Endothelial cell of umbilical vein (primary cell): ENCODE results near the gene OR2L8. TPM values are rescaled to one million over a fixed set of nuclear protein-coding genes. Genes with fewer than 3 reads are reported as not detected.
A peak's percentile ranks its signal among the peaks of the same experiment; 100 is the strongest.

Experiments used
- Bru-seq: library from RNA; stranded (reverse); fragments of 400-500 nt; gene quantifications from one replicate; lab custom pipeline; 2021; lab: Mats Ljungman, UMichigan
- BruChase-seq, 2 experiments: library from RNA; stranded (reverse); fragments of 400-500 nt; gene quantifications; one replicate each; lab custom pipeline; 2021; lab: Mats Ljungman, UMichigan
- BruUV-seq: library from RNA; stranded (reverse); fragments of 400-500 nt; replicated peaks from 2 replicates; lab custom pipeline; 2021; lab: Mats Ljungman, UMichigan
- CTCF ChIA-PET: fragments of 300-600, 350-600 bp; sonication (Branson Sonifier 250); formaldehyde crosslinking; loops from one replicate; lab custom pipeline; 2021; ENCODE audit warnings: antibody characterized with exemption, inconsistent platforms; lab: Charles Lee
- POLR2A ChIA-PET: fragments of 300-600, 350-600 bp; sonication (Branson Sonifier 250); formaldehyde crosslinking; loops from one replicate; lab custom pipeline; 2021; ENCODE audit warnings: antibody characterized with exemption, inconsistent platforms; lab: Charles Lee
- DNase-seq: peaks from one replicate; pipeline ENCODE4 v3.0.0-alpha.2; 2011; ENCODE audit warnings: low read depth, low spot score
- FAIRE-seq: peaks from 2 replicates; lab custom pipeline; 2011; peaks lifted over from hg19 to GRCh38; lab: Jason Lieb, UNC
- H2AFZ ChIP-seq: 2 replicates; pipeline ENCODE4 v1.6.0; 2012; ENCODE audit warnings: low read depth, low read length, control low read depth, inconsistent platforms
- H3K27ac ChIP-seq: 2 replicates; pipeline ENCODE4 v1.5.1; 2011; ENCODE audit warnings: low read depth, mild to moderate bottlenecking, control low read depth, low read length, moderate library complexity; ENCODE audit not compliant: insufficient read depth
- H3K27me3 ChIP-seq, 2 experiments: 2 replicates each; pipeline versions ENCODE4 v1.6.0 to v1.6.1; 2011; ENCODE audit warnings: low read length in 2 of 2, mixed read lengths in 1 of 2; ENCODE audit not compliant: control insufficient read depth in 2 of 2, insufficient read depth in 2 of 2
- H3K36me3 ChIP-seq, 2 experiments: 2 replicates in 1 of 2; 3 replicates in 1 of 2; pipeline ENCODE4 v1.5.1; 2011; ENCODE audit warnings: low read length in 2 of 2, mild to moderate bottlenecking in 1 of 2, moderate library complexity in 1 of 2; ENCODE audit not compliant: control insufficient read depth in 2 of 2, insufficient read depth in 2 of 2; ENCODE audit errors: extremely low read depth in 1 of 2
- H3K4me1 ChIP-seq: 3 replicates; pipeline ENCODE4 v1.5.1; 2011; ENCODE audit warnings: mild to moderate bottlenecking, low read length; ENCODE audit not compliant: control insufficient read depth, insufficient read depth; ENCODE audit errors: extremely low read depth
- H3K4me2 ChIP-seq: 2 replicates; pipeline ENCODE4 v1.6.1; 2011; ENCODE audit warnings: low read length, control low read depth, mixed read lengths; ENCODE audit not compliant: insufficient read depth
- H3K4me3 ChIP-seq, 3 experiments: fragments of 200-600 bp in 1 of 3; sonication (generic), shearing (Covaris generic) in 1 of 3; replicated peaks in 1 of 3; 2 replicates each; pipeline ENCODE4 v1.5.1; 2011 to 2016; ENCODE audit warnings: control low read depth in 3 of 3, low read length in 3 of 3, mild to moderate bottlenecking in 2 of 3, inconsistent platforms in 1 of 3, low read depth in 1 of 3, moderate library complexity in 1 of 3; ENCODE audit not compliant: insufficient read depth in 1 of 3
- H3K79me2 ChIP-seq: 2 replicates; pipeline ENCODE4 v1.6.0; 2012; ENCODE audit warnings: low read length, inconsistent platforms; ENCODE audit not compliant: control insufficient read depth, insufficient read depth
- H3K9ac ChIP-seq: replicated peaks from 2 replicates; pipeline ENCODE3; 2011; ENCODE audit warnings: low read length, control low read depth; ENCODE audit not compliant: insufficient read depth; ENCODE audit errors: extremely low read depth
- H3K9me1 ChIP-seq: replicated peaks from 3 replicates; pipeline ENCODE4 v1.6.0; 2011; ENCODE audit warnings: mild to moderate bottlenecking, low read length; ENCODE audit not compliant: control insufficient read depth, insufficient read depth; ENCODE audit errors: extremely low read depth
- H3K9me3 ChIP-seq: replicated peaks from 2 replicates; pipeline ENCODE4 v1.5.1; 2012; ENCODE audit warnings: low read length, inconsistent platforms; ENCODE audit not compliant: control insufficient read depth, insufficient read depth
- H4K20me1 ChIP-seq: replicated peaks from 2 replicates; pipeline ENCODE3; 2011; ENCODE audit warnings: mild to moderate bottlenecking, low read length; ENCODE audit not compliant: control insufficient read depth, insufficient read depth; ENCODE audit errors: extremely low read depth
- EZH2 ChIP-seq: IDR thresholded peaks from 2 replicates; pipeline ENCODE4 v1.6.1; 2012; ENCODE audit warnings: borderline replicate concordance, low read depth, mild to moderate bottlenecking, moderate library complexity, low read length, inconsistent platforms; ENCODE audit not compliant: severe bottlenecking
- FOS ChIP-seq: IDR thresholded peaks from 2 replicates; pipeline ENCODE4 v1.6.1; 2011; ENCODE audit warnings: mild to moderate bottlenecking, low read length, moderate library complexity, borderline replicate concordance; ENCODE audit not compliant: insufficient read depth
- GATA2 ChIP-seq: IDR thresholded peaks from 2 replicates; pipeline ENCODE4 v1.7.0; 2011; ENCODE audit warnings: low read depth, mild to moderate bottlenecking, moderate library complexity, mixed read lengths, low read length; ENCODE audit not compliant: insufficient read length, insufficient read depth
- JUN ChIP-seq: IDR thresholded peaks from 2 replicates; pipeline ENCODE4 v1.6.1; 2011; ENCODE audit warnings: borderline replicate concordance, low read depth; ENCODE audit not compliant: insufficient read length, insufficient read depth
- MYC ChIP-seq: IDR thresholded peaks from one replicate; pipeline ENCODE4 v1.6.1; 2011; ENCODE audit warnings: mild to moderate bottlenecking, low read depth, low read length
- POLR2A ChIP-seq: IDR thresholded peaks from 2 replicates; pipeline ENCODE4 v1.6.1; 2012; ENCODE audit warnings: low read depth, mild to moderate bottlenecking, control low read depth, low read length
- POLR2AphosphoS5 ChIP-seq: IDR thresholded peaks from 2 replicates; pipeline ENCODE4 v1.6.1; 2012; ENCODE audit warnings: low read depth, mild to moderate bottlenecking, control low read depth, low read length, moderate library complexity; ENCODE audit not compliant: insufficient read depth
- dilution Hi-C: fragments of 300-500 bp; cut with MboI; formaldehyde crosslinking; loops from one replicate; pipeline ENCODE4 v1.15.0; 2019; ENCODE audit warnings: low sequenced_read_pairs; ENCODE audit not compliant: extremely low pct_ligation_motif_present
- intact Hi-C: fragments of 100-400 bp; cut with micrococcal nuclease; formaldehyde crosslinking; loops from one replicate; pipeline ENCODE4 v1.10.0; 2022
- long read RNA-seq: library from polyadenylated mRNA; stranded (forward); transcript quantifications from one replicate; pipeline ENCODE4 v2.0.0, GENCODE V29; 2021
- polyA minus RNA-seq, 3 experiments: library from RNA; depleted of rRNA, polyadenylated mRNA; stranded (reverse); fragments of >200 nt; gene quantifications; 1 replicate in 1 of 3; 2 replicates in 2 of 3; pipeline ENCODE4 v1.2.3, GENCODE V29; 2011
- polyA plus RNA-seq, 4 experiments: library from polyadenylated mRNA; depleted of rRNA in 3 of 4; stranded (reverse) in 3 of 4; unstranded in 1 of 4; fragments of >200 nt; gene quantifications; 2 replicates each; pipeline versions ENCODE4 v1.2.1 to v1.2.3, GENCODE V29; 2011 to 2012; ENCODE audit warnings: missing spikeins in 1 of 4
- total RNA-seq: library from RNA; stranded (reverse); gene quantifications from 2 replicates; pipeline ENCODE4 v1.2.3, GENCODE V29; 2021
- TF ChIP-seq, protein P1 (sequence below): IDR thresholded peaks from 2 replicates; pipeline ENCODE4 v1.6.1; 2011; ENCODE audit not compliant: insufficient read depth, insufficient read length
- TF ChIP-seq, protein P2 (sequence below), 2 donors: IDR thresholded peaks; 1 replicate in 1 of 2; 2 replicates in 1 of 2; pipeline ENCODE4 v1.5.1; 2011; ENCODE audit warnings: low read length in 2 of 2, mild to moderate bottlenecking in 2 of 2, moderate library complexity in 2 of 2, control low read depth in 1 of 2, inconsistent platforms in 1 of 2, low read depth in 1 of 2; ENCODE audit not compliant: insufficient read depth in 1 of 2; ENCODE audit errors: extremely low read depth in 1 of 2

Gene OR2L8, protein sequence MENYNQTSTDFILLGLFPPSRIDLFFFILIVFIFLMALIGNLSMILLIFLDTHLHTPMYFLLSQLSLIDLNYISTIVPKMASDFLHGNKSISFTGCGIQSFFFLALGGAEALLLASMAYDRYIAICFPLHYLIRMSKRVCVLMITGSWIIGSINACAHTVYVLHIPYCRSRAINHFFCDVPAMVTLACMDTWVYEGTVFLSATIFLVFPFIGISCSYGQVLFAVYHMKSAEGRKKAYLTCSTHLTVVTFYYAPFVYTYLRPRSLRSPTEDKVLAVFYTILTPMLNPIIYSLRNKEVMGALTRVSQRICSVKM
- total RNA-seq (not detected in 2 replicates), polyA plus RNA-seq (not detected in 2 replicates), polyA minus RNA-seq (0.32 and 0.79 TPM in 2 replicates), Bru-seq, nascent RNA (not detected), BruChase-seq, experiment 1, labeled RNA remaining after a 6-hour chase (percentile 29 among the genes with signal in this experiment), BruChase-seq, experiment 2, labeled RNA remaining after a 2-hour chase (percentile 30 among the genes with signal in this experiment)
- not detected in 2 replicates for polyA plus RNA-seq (2011; cell fraction: cytosol; rRNA removed)
- polyA plus RNA-seq (2011; cell fraction: nucleus; rRNA removed), result not detected in 2 replicates
- not detected in 2 replicates for polyA plus RNA-seq (2012)
- polyA minus RNA-seq (2011; cell fraction: cytosol; rRNA and poly(A)+ RNA removed), result not detected
- polyA minus RNA-seq (2011; cell fraction: nucleus; rRNA and poly(A)+ RNA removed), result 0.67 and 1.5 TPM in 2 replicates
- long read RNA-seq, result 0 reads

DNA sequence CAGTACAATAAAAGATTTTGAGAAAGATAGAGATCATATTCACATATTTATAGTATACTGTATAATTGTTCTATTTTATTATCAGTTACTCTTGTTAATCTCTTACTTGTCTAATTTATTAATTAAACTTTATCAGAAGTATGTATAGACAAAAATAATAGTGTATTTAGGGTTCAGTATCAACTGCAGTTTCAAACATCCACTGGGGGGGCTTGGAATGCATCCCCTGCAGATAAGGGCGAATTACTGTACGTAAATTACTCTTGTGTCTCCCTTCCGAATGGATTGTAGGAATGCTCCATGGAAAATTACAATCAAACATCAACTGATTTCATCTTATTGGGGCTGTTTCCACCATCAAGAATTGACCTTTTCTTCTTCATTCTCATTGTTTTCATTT is at the start of gene OR2L8:
Gene OR2L8, plus strand, starts transcription at position 301 of the 400 bp plus-strand sequence. Its CDS starts 0 bp downstream, at position 301.
- no peak for DNase-seq
- CTCF ChIA-PET, result no interaction called here
- no peak within 1 kb of the TSS for H2AFZ ChIP-seq
- POLR2A ChIA-PET, result no interaction called here
- no peaks in the 10 kb centered on the region for H3K27me3 ChIP-seq
- H3K36me3 ChIP-seq, result no peaks in the 10 kb centered on the region
- intact Hi-C loops, result no loop called here
- H3K9me3 ChIP-seq, result no peaks in the 10 kb centered on the region
- no peaks in the 10 kb centered on the region for H3K9me1 ChIP-seq
- TF ChIP-seq, protein P1, sequence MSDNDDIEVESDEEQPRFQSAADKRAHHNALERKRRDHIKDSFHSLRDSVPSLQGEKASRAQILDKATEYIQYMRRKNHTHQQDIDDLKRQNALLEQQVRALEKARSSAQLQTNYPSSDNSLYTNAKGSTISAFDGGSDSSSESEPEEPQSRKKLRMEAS, result no peak
- TF ChIP-seq, protein P2, sequence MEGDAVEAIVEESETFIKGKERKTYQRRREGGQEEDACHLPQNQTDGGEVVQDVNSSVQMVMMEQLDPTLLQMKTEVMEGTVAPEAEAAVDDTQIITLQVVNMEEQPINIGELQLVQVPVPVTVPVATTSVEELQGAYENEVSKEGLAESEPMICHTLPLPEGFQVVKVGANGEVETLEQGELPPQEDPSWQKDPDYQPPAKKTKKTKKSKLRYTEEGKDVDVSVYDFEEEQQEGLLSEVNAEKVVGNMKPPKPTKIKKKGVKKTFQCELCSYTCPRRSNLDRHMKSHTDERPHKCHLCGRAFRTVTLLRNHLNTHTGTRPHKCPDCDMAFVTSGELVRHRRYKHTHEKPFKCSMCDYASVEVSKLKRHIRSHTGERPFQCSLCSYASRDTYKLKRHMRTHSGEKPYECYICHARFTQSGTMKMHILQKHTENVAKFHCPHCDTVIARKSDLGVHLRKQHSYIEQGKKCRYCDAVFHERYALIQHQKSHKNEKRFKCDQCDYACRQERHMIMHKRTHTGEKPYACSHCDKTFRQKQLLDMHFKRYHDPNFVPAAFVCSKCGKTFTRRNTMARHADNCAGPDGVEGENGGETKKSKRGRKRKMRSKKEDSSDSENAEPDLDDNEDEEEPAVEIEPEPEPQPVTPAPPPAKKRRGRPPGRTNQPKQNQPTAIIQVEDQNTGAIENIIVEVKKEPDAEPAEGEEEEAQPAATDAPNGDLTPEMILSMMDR (IDR thresholded peaks at IDR 0.05; ENCODE audit: extremely low read depth in 1 of 2, insufficient read depth in 1 of 2, low read depth in 1 of 2, low read length in 2 of 2), result no peak
- TF ChIP-seq EZH2 (no peak), GATA2 (no peak), POLR2A (no peak), JUN (no peak), FOS (no peak), POLR2AphosphoS5 (no peak), MYC (no peak)
- no peaks in the 10 kb centered on the region for H3K79me2 ChIP-seq
- no peak within 1 kb of the TSS for H3K27ac ChIP-seq
- dilution Hi-C loops, result no loop called here
- no peaks in the 10 kb centered on the region for H3K4me1 ChIP-seq
- FAIRE-seq, result no peak
- no TSS peak for BruUV-seq
- no peak within 1 kb of the TSS for H3K9ac ChIP-seq
- no peak within 1 kb of the TSS for H3K4me2 ChIP-seq
- H3K4me3 ChIP-seq, result no peak within 1 kb of the TSS
- H4K20me1 ChIP-seq, result no peaks in the 10 kb centered on the region
